ENCODE data around the gene XPR1.
"Not testable (repeated sequence)": the region's sequence is repeated elsewhere in the genome, so short reads cannot be mapped to it uniquely, and the experiment has no call there.

XPR1 gene

DNA sequence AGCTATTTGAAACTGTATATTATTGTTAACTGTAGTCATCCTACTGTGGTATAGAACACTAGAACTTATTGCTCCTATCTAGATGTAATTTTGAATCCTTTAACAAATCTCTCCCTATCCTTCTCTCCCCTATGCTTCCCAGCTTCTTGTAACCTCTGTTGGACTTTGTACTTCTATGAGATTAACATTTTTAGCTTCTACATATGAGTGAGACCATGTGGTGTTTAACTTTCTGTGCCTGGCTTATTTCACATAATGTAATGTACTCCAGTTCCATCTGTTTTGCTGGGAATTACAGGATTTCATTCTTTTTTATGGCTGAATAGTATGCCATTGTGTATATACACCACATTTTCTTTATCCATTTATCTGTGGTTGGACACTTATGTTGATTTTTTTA, 216.4 kb downstream of the XPR1 start:
- no peak for DNase-seq

DNA sequence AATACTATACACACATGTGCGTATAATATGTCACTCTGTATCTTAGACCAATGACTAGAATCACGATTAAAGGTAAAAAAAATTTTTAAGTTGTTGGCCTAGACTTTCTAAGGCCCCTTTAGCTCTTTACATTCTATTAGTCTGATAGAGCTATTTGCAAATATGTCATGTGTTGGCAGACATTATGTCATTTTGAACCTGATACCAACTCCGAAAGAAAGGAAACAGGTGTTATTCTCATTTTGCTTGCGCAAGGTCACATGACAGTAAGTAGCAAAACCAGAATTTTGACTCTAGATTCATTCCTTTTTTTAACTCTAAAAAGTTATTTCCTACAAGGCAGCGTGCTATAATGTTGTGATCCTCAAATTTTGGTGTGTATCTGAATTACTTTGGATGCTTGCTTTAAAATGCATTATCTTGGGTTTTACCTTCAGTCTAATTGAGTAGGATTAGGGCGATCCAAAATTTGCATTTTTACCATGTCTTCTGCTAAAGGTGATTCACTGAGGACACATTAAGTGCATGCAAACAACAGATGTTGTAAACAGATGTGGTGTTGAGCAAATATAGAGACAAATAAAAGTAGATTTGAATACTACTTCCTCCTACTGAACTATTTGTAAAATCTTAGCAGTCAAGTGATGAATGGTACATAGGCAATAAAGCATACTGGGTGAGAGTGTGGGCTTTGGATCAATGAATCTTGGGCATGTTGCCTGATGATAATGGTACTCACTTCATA, 217.4 kb downstream of the XPR1 start:
- no peak for DNase-seq

DNA sequence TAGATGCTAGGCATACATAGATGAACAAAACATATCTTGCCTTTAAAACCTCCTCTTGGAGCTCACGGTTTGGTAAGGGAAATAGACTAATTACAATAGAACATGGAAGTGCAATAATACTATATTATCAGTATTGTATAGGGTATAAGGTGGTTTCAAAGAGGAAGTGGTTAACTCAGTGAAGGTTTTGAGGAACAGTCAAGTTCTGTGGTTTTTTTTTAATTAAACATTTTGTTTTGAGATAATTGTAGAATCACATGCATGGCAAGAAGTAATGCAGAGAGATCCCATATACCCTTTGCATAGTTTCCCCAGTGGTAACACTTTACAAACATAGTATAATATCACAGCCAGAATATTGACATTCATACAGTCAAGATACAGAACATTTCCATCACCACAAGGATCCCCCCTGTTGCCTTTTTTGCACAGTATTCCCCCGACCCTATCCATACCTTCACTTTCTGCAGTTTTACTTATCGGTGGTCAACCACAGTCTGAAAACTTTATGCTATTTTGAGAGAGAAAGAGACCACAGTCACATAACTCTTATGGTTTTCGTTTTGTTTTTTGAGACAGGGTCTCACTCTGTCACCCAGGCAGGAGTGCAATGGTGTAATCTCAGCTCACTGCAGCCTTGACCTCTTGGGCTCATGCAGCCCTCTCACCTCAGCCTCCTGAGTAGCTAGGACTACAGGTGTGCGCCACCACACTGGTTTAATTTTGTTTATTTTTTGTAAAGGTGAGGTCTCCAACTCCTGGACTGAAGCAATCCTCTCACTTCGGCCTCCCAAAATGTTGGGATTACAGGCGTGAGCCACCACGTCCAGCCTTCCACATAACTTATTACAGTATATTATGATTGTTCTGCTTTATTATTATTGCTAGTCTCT, 220.4 kb downstream of the XPR1 start:
- DNase-seq = no peak

DNA sequence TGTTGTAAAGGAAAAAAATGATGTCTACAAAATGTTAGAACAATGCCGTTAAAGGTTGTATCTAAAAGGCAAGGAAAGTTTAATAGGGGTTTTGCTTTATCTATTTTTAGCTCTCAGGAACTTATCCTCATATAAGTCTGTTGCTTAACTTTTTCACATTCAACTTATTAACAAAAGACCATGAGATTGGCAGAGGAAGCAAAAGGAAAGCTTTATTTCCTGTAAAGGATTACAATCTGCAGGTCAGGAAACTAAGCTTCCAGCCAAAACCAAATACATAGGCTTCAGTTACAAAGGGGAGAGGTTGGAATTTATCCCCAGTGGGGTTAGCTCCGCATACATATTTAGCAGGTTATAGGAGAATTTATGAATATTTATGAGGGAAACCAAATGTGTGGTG, 222.2 kb downstream of the XPR1 start:
- DNase-seq = peak; percentile 10

DNA sequence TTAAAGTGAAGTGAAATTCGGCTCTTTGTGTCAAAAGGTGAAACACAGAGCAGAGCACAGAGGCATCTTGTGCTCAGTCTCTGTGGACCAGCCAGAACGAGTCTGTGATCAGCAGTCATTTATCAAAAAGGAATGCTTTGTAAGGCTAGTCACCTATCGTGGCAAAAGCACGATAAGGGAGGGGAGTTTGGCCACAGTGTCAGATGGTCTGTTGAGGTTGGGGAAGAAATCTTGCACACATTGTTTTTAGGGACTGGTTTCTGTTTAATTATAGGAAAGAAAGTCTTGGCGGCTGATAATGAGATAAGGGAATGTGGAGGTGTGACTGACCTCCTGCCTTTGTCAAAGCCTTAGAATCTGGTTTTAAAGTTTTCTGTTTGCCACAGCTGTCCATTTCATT, 222.6 kb downstream of the XPR1 start:
- DNase-seq = no peak

DNA sequence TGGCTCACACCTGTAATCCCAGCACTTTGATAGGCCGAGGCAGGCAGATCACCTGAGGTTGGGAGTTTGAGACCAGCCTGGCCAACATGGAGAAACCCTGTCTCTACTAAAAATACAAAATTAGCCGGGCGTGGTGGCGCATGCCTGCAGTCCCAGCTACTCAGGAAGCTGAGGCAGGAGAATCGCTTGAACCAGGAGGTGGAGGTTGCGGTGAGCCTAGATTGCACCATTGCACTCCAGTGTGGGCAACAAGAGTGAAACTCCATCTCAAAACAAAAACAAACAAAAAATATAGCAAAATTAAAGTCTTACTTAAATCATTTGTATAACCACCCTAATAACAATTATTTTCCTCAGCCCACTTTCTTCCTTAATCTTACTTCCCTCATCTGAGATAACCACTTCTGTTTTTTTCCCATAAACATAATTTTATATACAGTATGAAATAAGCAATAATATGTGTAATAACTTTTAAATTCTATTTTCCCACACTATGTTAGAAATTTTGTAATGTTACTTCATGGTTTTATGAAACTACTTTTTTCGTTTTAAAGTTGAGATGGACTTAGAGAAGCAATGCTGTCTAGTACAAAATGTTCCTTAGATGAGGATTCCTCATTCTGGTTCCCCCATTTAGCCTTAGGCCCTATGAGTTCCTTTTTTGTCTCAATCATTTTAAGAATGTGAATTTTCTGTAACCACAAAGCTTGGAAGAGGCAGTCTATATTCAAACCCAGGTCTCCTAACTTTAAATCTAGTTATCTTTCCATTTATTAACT, 226.3 kb downstream of the XPR1 start:
- not testable (repeated sequence) for DNase-seq

DNA sequence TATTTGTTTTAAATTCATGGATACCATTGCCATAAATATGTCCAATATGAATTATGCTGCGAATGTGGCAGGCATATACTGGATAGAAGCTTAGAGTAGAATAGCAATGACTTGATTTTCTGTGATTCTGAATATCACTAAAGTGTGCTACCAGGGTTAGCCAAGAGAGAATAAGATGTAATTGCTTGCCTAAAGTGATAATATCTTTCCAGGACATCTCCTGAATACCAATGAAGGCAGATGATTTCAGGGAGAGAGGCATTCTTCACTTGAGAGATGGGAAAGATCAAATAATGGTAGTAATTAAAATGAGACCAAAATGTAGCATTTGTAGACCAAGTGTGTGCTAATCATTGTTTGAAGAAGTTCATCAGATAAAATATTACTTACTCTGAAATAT, 227.5 kb downstream of the XPR1 start:
- no peak for DNase-seq

DNA sequence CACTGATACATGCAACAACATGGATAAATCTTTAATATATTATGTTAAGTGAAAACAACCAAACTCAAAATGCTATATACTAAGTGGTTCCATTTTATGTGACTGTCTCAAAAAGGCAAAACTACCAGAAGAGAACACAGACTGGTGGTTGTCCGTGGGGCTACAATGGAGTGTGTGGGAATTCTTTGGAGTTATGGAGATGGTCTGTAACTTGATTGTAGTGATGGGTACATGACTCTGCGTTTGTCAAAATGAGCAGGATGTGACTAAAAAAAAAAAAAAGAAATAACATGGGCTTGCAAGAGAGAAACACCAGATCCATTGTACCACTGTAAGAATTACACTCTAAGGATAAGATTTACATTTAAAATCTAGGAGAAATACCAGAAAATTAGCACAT, 228.7 kb downstream of the XPR1 start:
- no peak for DNase-seq

DNA sequence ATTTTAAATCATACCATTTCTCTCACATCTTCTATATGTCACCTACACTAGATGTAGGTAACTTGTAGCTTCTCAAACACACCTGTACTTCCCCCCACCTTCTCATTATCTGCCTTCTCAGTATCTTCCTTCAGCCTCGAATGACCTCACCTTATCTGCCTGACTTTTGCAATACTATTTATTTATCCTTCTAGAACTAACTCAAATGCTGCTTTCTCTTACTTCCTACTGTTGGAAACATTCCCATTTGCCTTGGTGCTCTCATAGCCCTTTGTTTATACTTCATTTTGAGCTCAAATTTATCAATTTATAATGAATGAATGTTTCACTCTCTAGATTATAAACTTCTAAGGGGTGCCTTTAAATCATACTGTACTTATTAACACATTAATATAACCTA, 230.5 kb downstream of the XPR1 start:
- no peak for DNase-seq

DNA sequence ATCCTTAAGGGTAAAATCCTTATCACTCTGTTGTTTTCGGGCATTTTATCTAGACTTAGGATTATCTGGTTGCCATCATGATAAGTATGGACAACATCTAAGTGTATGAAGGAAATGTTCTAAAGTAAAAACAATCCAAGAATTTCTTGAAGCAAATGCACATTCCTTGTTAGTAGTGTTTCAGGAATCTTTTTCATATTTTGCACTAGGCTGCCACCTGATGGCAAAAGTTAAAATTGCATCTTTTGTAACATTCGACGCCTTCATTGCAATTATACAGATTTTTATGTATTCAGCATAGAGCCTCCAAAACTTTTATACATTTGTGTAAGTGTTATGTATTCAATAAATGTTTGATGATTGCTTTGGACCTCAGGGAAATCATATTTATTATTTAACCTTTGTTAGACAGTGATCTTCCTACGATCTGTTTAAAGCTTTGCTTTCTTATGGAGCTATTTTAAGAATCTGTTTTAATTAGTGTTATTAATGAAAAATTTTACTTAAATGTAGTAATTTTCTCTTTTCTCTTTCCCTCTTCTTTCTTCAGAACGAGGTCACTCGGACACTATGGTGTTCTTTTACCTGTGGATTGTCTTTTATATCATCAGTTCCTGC, 231.4 kb downstream of the XPR1 start:
- peak; percentile 55 for DNase-seq

DNA sequence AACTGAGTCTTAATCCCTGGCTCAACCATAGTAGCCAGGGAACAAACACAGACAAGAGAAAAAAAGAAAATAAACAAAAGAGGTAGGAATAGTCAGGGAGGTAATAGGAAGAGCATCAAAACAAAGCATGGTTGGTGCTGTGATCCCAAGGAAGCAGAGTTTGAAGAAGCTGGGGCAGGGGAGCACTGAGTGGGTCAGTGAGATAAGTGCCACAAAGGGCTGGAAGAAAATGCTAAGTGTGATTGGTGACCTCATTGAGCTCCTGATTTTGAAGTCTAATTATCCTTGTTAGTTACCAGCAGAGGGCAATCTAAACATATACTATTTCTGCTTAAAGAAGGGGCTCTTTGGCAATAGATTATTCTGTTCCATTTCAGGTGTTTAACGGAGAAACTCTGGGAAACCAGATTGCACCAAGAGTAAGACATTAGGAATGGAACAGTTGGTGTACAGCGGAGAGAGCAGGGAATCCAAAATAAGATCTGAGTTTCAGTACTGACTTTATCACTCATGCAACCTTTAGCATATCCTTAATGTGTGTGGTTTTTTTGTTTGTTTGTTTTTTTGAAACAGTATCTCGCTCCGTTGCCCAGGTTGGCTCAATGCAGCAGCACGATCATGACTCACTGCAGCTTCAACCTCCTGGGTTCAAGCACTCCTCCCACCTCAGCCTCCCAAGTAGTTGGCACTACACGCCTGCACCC, 250.1 kb downstream of the XPR1 start:
- DNase-seq = peak; percentile 46

DNA sequence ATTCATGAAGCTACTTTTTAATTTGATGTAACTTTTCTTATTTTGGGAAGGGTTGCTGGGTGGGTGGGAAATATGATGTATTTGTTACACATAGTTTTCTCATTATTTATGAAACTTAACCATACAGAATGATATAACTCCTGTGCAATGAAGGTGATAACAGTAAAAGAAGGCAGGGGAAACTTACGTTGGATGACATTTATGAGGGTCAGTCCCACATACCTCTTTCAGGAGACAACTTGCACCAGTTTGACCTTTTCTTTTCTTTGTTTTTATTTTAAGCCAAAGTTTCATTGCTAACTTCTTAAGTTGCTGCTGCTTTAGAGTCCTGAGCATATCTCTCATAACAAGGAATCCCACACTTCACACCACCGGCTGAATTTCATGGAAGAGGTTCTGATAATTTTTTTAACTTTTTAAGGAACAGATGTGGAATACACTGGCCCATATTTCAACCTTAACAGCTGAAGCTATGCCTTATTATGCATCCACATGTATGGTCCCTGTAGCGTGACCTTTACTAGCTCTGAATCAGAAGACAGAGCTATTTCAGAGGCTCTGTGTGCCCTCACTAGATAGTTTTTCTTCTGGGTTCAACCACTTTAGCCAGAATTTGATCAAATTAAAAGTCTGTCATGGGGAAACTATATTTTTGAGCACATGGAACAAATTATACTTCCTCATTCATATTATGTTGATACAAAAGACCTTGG, 252.9 kb downstream of the XPR1 start:
- DNase-seq = no peak

DNA sequence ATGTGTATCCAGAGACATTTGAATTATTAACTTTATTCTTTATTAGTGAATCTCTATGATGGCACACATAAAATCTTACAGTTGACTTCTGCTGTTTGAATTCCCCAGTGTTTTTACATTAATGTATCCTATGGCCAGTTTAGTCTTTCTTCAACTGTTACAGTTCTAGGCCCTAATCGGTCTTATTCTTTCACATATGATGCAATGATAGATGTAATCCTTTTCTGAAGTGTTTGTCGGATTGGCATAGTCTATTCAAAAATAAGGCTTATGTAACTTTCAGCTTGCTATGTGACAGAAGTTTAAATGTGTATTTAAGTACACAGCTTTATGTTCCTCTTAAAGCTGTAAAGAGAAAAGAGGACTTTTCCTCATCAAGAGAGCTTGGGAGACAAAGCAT, 254.5 kb downstream of the XPR1 start:
- no peak for DNase-seq

DNA sequence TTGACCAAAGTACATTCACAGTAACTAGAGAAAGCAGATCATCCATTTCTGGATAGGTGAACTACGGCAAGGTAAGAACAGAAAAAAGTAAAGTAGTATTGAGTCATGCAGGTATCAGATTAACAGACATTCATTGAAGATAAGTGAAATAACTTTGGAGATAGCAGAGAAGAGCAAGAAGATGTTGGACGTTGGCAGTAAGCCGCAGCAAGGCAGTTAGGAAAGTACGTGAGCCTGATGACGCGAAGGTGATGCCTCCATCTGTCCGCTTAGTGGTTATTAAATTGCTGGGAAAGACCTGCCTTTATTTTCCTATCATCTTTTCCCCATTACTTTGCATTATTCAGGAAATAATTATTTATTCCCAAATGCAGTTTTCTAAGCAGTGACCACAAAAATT, 256.0 kb downstream of the XPR1 start:
- DNase-seq = no peak

DNA sequence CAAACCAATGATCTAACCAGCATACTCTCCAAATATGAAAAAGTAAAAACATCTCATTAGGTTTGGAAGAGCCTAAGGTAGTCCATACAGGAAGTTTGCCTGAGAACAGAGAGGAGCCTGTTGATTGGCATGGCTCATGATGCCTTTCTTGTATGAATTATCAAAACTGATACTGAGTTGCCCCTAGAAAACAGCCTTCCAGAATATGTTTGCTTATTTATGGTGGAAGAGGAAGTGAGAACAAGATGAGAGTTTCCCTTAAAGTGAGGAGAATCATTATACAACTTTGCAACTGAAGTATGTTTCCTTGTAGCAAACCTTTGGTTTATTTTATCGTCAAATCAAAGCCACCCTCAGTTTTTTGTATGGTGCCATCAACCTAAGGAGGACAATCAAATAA, 257.0 kb downstream of the XPR1 start:
- no peak for DNase-seq

DNA sequence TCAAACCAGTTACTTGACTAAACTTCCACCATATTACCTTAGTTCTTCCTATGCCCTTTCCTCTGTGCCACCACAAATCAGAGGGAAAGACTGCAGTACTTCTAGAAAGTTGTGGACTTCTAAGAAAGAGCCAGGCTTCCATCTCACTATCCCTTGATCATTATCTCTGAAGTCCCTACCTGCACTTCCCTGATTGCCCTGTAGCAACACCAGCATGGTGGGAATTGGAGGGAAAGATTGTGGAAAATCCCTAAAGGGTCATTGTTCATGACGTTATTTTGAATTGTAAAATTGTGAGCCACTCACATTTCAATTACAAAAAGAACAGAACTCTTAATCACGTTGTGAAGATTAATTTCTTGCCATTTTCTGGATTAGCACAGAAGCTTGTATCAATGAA, 257.5 kb downstream of the XPR1 start:
- no peak for DNase-seq

DNA sequence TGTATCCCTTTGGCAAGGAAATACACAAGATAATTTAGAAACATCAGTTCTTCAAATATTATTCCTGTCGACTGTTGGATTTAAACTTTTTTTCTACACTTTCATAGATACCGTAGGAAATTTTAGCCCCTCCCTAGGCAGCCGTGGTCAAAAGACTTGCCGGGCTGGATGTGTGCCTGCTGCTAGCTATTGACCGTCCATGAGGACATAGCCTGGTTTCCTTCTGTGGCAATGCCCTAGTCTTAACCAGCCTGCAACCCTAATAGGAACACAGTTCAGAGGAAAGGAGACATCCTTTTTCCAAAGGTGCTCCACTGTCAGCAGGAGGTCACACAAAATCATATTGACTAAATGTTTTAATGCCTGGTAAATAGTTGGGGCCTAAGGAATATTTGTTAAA, 260.4 kb downstream of the XPR1 start:
- DNase-seq = no peak

DNA sequence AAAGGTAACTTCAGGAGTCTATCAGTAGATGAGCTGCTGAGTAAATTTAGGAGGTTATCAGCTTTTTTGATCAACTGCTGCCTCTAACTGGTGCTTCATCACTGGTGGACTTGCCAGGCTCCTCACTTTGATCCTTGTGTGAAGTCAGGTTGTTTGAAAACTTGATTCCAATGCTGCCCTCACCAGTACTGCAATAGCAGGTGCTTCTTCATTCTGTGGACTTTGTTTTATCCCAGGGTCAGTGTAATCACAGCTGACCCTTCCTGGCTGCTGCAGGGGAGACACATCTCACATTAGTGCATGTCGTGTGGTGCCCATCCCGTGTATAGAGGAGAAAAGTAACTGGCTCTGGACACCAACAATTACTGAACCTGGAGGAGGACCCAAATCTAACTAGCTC, 260.9 kb downstream of the XPR1 start:
- DNase-seq = no peak

DNA sequence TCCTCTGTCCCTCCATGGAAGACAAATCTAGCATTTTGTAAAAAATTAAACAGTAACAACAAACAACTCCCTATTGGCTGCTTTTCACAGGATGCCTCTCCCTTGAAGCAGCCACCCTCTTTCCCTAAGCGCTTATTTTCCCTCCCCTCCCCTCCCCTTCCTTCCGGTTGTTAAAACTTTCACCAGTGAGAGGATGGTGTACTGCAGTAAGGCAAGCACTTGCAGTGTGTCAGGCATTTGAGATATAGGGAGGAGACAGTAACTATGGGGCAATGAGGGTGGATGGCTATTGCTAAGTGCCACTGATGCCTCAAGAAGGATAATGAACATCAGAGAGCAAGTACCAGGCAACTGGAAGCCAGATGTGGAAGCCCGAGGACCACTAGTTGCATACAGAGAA, 261.8 kb downstream of the XPR1 start:
- DNase-seq = no peak

DNA sequence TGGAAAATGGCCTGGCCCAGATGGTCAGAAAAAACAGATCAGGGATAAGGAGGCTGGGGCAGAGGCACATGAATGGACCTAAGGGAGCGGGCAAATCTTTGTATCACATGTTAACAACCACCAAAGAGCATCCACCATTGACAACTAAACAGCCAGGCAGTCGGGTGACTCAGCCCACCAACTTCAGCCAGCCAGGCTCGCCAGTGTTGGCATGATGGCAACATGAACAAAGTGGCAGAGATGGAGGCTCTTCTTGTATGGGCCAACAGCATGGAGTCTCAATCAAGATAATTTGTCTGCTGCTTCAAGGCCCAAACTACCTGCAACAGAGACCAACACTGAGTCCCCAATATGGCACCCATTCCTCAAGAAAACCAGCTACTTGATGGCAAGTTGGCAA, 264.3 kb downstream of the XPR1 start:
- no peak for DNase-seq

DNA sequence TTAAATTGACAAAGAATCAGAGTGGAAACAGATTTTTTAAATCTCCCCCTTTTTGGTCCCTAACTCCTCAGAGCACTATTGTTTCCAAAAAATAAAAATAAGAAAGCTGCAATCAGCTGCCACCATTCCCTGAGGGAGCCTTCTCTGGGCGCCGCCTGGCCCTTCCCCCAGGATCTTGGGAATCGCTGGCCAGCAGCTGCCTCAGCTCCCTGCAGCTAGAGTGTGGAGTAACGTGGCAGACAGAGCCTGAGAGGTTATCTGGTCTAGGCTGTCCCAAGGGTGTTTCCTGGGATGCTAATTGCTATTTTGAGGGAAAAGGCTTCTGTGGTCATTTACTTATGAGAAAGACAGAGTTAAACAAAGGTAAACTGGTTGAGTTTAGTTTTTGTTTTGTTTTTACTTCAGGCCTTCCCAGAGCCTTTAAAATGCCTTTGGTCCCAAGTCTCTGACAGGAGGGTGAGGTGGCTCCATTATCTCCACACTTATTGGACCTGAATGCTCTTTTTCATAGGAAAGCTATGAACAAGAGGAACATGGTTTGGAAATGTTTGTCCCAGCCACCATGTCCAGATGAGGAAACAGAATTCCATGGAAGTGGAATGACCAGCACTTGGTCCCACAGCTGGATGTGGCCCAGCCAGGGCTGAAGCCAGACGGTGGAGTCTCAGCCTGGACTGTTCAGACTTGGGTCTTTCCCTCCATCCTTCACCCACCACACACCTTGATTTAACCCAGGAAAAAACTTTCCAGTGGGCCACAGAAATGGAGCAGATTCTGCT, 266.8 kb downstream of the XPR1 start:
- DNase-seq = peak; percentile 20

Data from fibroblast of skin of right quadriceps (primary cell).